Lung (tissue), 12 donors: ENCODE measurements around the gene SYNGR4. TPM values are rescaled to one million over a fixed set of nuclear protein-coding genes. Genes with fewer than 3 reads are reported as not detected.
A peak's percentile ranks its signal among the peaks of the same experiment; 100 is the strongest.

ENCODE experiments used
- ATAC-seq: fragments of 200-7000 bp; cut with Tn5 transposase; one replicate; pipeline ENCODE4 v1.9.1; 2020; ENCODE audit warnings: moderate number of reproducible peaks; ENCODE audit not compliant: insufficient read depth, low FRiP score
- DNase-seq, 3 donors: peaks; one replicate each; pipeline ENCODE4 v3.0.0-alpha.2; 2013 to 2017
- H3K27ac ChIP-seq, 2 donors: one replicate each; pipeline ENCODE4 v1.5.1; 2013; ENCODE audit warnings: mild to moderate bottlenecking in 2 of 2, moderate library complexity in 2 of 2, control low read depth in 1 of 2, inconsistent platforms in 1 of 2, low read depth in 1 of 2, low read length in 1 of 2
- H3K27me3 ChIP-seq, 3 donors: one replicate each; pipeline ENCODE4 v1.5.1; 2013; ENCODE audit warnings: low read length in 2 of 3; ENCODE audit not compliant: control insufficient read depth in 3 of 3, insufficient read depth in 3 of 3
- H3K36me3 ChIP-seq, 4 donors: one replicate each; pipeline ENCODE4 v1.5.1; 2013; ENCODE audit warnings: low read length in 4 of 4, mild to moderate bottlenecking in 1 of 4, moderate library complexity in 1 of 4; ENCODE audit not compliant: control insufficient read depth in 4 of 4, insufficient read depth in 4 of 4
- H3K4me1 ChIP-seq, 5 donors: one replicate each; pipeline ENCODE4 v1.5.1; 2013; ENCODE audit warnings: low read length in 5 of 5, mild to moderate bottlenecking in 2 of 5, moderate library complexity in 1 of 5; ENCODE audit not compliant: control insufficient read depth in 5 of 5, insufficient read depth in 5 of 5
- H3K4me3 ChIP-seq: one replicate; pipeline ENCODE4 v1.5.1; 2013; ENCODE audit warnings: mild to moderate bottlenecking, control low read depth, moderate library complexity
- H3K9ac ChIP-seq, 2 donors: one replicate each; pipeline ENCODE4 v1.5.1; 2013; ENCODE audit warnings: low read length in 2 of 2, control low read depth in 1 of 2; ENCODE audit not compliant: insufficient read depth in 1 of 2
- H3K9me3 ChIP-seq, 4 donors: one replicate each; pipeline ENCODE4 v1.5.1; 2013; ENCODE audit warnings: low read length in 3 of 4, mild to moderate bottlenecking in 1 of 4, moderate library complexity in 1 of 4; ENCODE audit not compliant: control insufficient read depth in 4 of 4, insufficient read depth in 3 of 4
- CTCF ChIP-seq: IDR thresholded peaks from 2 replicates; pipeline ENCODE4 v1.5.1; 2012; ENCODE audit warnings: mild to moderate bottlenecking; ENCODE audit errors: control extremely low read depth, extremely low read depth
- WGBS, 2 donors: extraction: QIAGEN DNeasy Blood & Tissue Kit; methylation state at CpG; one replicate each; pipeline ENCODE4 v1.1.7; 2013; 5-methylcytosine and 5-hydroxymethylcytosine counted together
- polyA plus RNA-seq, 2 donors: library from polyadenylated mRNA; stranded (reverse); fragments of 200-250 nt; gene quantifications; one replicate each; pipeline ENCODE4 v1.2.1, GENCODE V29; 2013
- total RNA-seq, 2 donors: library from RNA; depleted of rRNA in 1 of 2; stranded (reverse); fragments of >200 nt in 1 of 2; gene quantifications; one replicate each; pipeline ENCODE4 v1.2.1, GENCODE V29; 2014 to 2021
- donor health status: control.
- donor health status: control.
- donor health status: Bipolar disorder and iron deficiency.
- donor health status: healthy.
- donor health status: DM: yes; HTN: yes; CAD: no.

Gene SYNGR4
- total and polyA plus RNA-seq, 4 donors, result not detected

- Histone ChIP-seq H3K9ac (no peak overlapping the region), H3K4me3 (no peak overlapping the region), H3K27ac (no peak overlapping the region), H3K9me3 (no peaks in the 10 kb centered on the region), H3K36me3 (no peaks in the 10 kb centered on the region), H3K4me1 (peaks cover 0 to 5% (median 0%) of the 10 kb centered on the region in 5 donors), H3K27me3 (peaks cover 0 to 6% (median 0%) of the 10 kb centered on the region in 3 donors)
- DNase-seq (peak in 2 of 3 donors; percentile 31 to 67), ATAC-seq (peak; percentile 88)
- no peak for TF ChIP-seq CTCF
- WGBS, 2 donors, result 7 to 20% methylated on average over 13 to 14 of the region's 14 CpGs
These were observed 51.2 kb downstream of the SYNGR4 start for GRCh38 chr19:48415395-48415794.

GRCh38 chr19:48415806-48416221 lies 51.6 kb downstream of the SYNGR4 start:
- H3K9me3 ChIP-seq, result no peaks in the 10 kb centered on the region
- H3K4me1 ChIP-seq, result peaks cover 0 to 5% (median 0%) of the 10 kb centered on the region in 5 donors
- H3K9ac ChIP-seq, result no peak overlapping the region
- H3K27me3 ChIP-seq, result peaks cover 0 to 6% (median 0%) of the 10 kb centered on the region in 3 donors
- no peak overlapping the region for H3K27ac ChIP-seq
- ATAC-seq (no peak), DNase-seq (no peak)
- H3K4me3 ChIP-seq, result no peak overlapping the region
- H3K36me3 ChIP-seq, result no peaks in the 10 kb centered on the region
- TF ChIP-seq CTCF, result no peak
- 37% methylated on average over 30 of the region's 30 CpGs for WGBS, 2 donors

- WGBS, 2 donors, result 68 to 85% methylated on average over 7 of the region's 7 CpGs
- Histone ChIP-seq H3K27ac (no peak overlapping the region), H3K4me3 (no peak overlapping the region), H3K9ac (no peak overlapping the region), H3K36me3 (no peaks in the 10 kb centered on the region), H3K9me3 (no peaks in the 10 kb centered on the region), H3K4me1 (peaks cover 0 to 5% (median 0%) of the 10 kb centered on the region in 5 donors), H3K27me3 (peaks cover 0 to 6% (median 0%) of the 10 kb centered on the region in 3 donors)
- no peak for DNase-seq
- no peak for ATAC-seq
- TF ChIP-seq CTCF, result no peak
These were observed 53.3 kb downstream of the SYNGR4 start for GRCh38 chr19:48417421-48417820.

- TF ChIP-seq CTCF, result no peak
- Histone ChIP-seq H3K27ac (no peak overlapping the region), H3K4me3 (no peak overlapping the region), H3K36me3 (no peaks in the 10 kb centered on the region), H3K27me3 (peaks cover 0 to 6% (median 0%) of the 10 kb centered on the region in 3 donors), H3K4me1 (peaks cover 0 to 5% (median 0%) of the 10 kb centered on the region in 5 donors), H3K9me3 (no peaks in the 10 kb centered on the region), H3K9ac (no peak overlapping the region)
- DNase-seq (no peak), ATAC-seq (no peak)
- 62 to 82% methylated on average over 6 of the region's 6 CpGs for WGBS, 2 donors
These were observed 54.3 kb downstream of the SYNGR4 start for GRCh38 chr19:48418317-48419064.
